WTC11 (cell line): Measurements from ENCODE around the gene FRMD6. TPM values are rescaled to one million over a fixed set of nuclear protein-coding genes. Genes with fewer than 3 reads are reported as not detected.

Source experiments
- ATAC-seq: fragments of 200-7000 bp; cut with Tn5 transposase; 2 replicates; pipeline ENCODE4 v1.10.0; 2021; ENCODE audit warnings: mild to moderate bottlenecking, moderate library complexity
- CTCF ChIA-PET: fragments of 300-600 bp; sonication (Branson Sonifier 250); formaldehyde crosslinking; loops from one replicate; lab custom pipeline; 2021; ENCODE audit warnings: antibody characterized with exemption; lab: Charles Lee
- POLR2A ChIA-PET: fragments of 350-600 bp; sonication (Branson Sonifier 250); formaldehyde crosslinking; loops from one replicate; lab custom pipeline; 2021; ENCODE audit warnings: antibody characterized with exemption; lab: Charles Lee
- DNase-seq: peaks from one replicate; pipeline ENCODE4 v3.0.0; 2021; ENCODE audit warnings: low spot score
- H3K27ac Mint-ChIP-seq: 2 replicates; pipeline ENCODE4 v1.8.0; 2021; ENCODE audit warnings: mixed read lengths
- H3K27me3 Mint-ChIP-seq: 2 replicates; pipeline ENCODE4 v1.8.0; 2021; ENCODE audit warnings: low read depth, mild to moderate bottlenecking, moderate library complexity, mixed read lengths
- H3K36me3 Mint-ChIP-seq: 2 replicates; pipeline ENCODE4 v1.8.0; 2021; ENCODE audit warnings: mixed read lengths
- H3K4me1 Mint-ChIP-seq: 2 replicates; pipeline ENCODE4 v1.8.0; 2022; ENCODE audit warnings: mixed read lengths
- H3K4me3 Mint-ChIP-seq: 2 replicates; pipeline ENCODE4 v1.8.0; 2021; ENCODE audit warnings: mild to moderate bottlenecking, moderate library complexity, mixed read lengths
- H3K9me3 Mint-ChIP-seq: 2 replicates; pipeline ENCODE4 v1.8.0; 2021; ENCODE audit warnings: mixed read lengths
- AFF4 ChIP-seq: sonication (generic); formaldehyde crosslinking; IDR thresholded peaks from 2 replicates; pipeline ENCODE4 v1.8.1; 2023; ENCODE audit warnings: mild to moderate bottlenecking, missing genetic modification reagents, borderline replicate concordance
- ATF1 ChIP-seq: sonication (generic); formaldehyde crosslinking; IDR thresholded peaks from 2 replicates; pipeline ENCODE4 v1.8.1; 2023; ENCODE audit warnings: mild to moderate bottlenecking, moderate library complexity, missing genetic modification reagents
- ATF3 ChIP-seq: sonication (generic); formaldehyde crosslinking; conservative IDR thresholded peaks from 2 replicates; pipeline ENCODE4 v1.8.1; 2022; ENCODE audit warnings: mild to moderate bottlenecking, missing genetic modification reagents
- CREB1 ChIP-seq: sonication (generic); formaldehyde crosslinking; IDR thresholded peaks from 2 replicates; pipeline ENCODE4 v1.8.0; 2023; ENCODE audit warnings: mild to moderate bottlenecking, missing genetic modification reagents
- ESRRA ChIP-seq: sonication (generic); formaldehyde crosslinking; IDR thresholded peaks from 2 replicates; pipeline ENCODE4 v1.8.1; 2022; ENCODE audit warnings: mild to moderate bottlenecking, missing genetic modification reagents, borderline replicate concordance
- MLX ChIP-seq: sonication (generic); formaldehyde crosslinking; IDR thresholded peaks from 2 replicates; pipeline ENCODE4 v1.8.1; 2023; ENCODE audit warnings: mild to moderate bottlenecking, missing genetic modification reagents, moderate library complexity
- NR1H2 ChIP-seq: sonication (generic); formaldehyde crosslinking; IDR thresholded peaks from 2 replicates; pipeline ENCODE4 v1.9.0; 2021; ENCODE audit warnings: mild to moderate bottlenecking, moderate library complexity, missing genetic modification reagents
- RELA ChIP-seq: sonication (generic); formaldehyde crosslinking; IDR thresholded peaks from 2 replicates; pipeline ENCODE4 v1.8.1; 2022; ENCODE audit warnings: missing genetic modification reagents, mild to moderate bottlenecking, borderline replicate concordance
- SP1 ChIP-seq: sonication (generic); formaldehyde crosslinking; conservative IDR thresholded peaks from 2 replicates; pipeline ENCODE4 v1.8.1; 2022; ENCODE audit warnings: missing genetic modification reagents
- TCF7 ChIP-seq: sonication (generic); formaldehyde crosslinking; IDR thresholded peaks from 2 replicates; pipeline ENCODE4 v1.8.0; 2022; ENCODE audit warnings: mild to moderate bottlenecking, low read depth, missing genetic modification reagents, moderate library complexity
- ZBTB21 ChIP-seq: sonication (generic); formaldehyde crosslinking; IDR thresholded peaks from 2 replicates; pipeline ENCODE4 v1.8.1; 2023; ENCODE audit warnings: mild to moderate bottlenecking, missing genetic modification reagents, borderline replicate concordance
- ZNF263 ChIP-seq: sonication (generic); formaldehyde crosslinking; IDR thresholded peaks from 2 replicates; pipeline ENCODE4 v1.8.1; 2022; ENCODE audit warnings: low read depth, mild to moderate bottlenecking, moderate library complexity, missing genetic modification reagents
- ZNF317 ChIP-seq: sonication (generic); formaldehyde crosslinking; IDR thresholded peaks from 2 replicates; pipeline ENCODE4 v1.8.1; 2023; ENCODE audit warnings: low read depth, mild to moderate bottlenecking, moderate library complexity, missing genetic modification reagents, borderline replicate concordance
- total RNA-seq: library from RNA; stranded (reverse); gene quantifications from 3 replicates; pipeline ENCODE4 v1.2.3, GENCODE V29; 2021
- TF ChIP-seq, protein P1 (sequence below): sonication (generic); formaldehyde crosslinking; IDR thresholded peaks from 2 replicates; pipeline ENCODE4 v1.8.0; 2022; ENCODE audit warnings: mild to moderate bottlenecking, missing genetic modification reagents
- TF ChIP-seq, protein P2 (sequence below): sonication (generic); formaldehyde crosslinking; IDR thresholded peaks from 2 replicates; pipeline ENCODE4 v1.8.1; 2023; ENCODE audit warnings: mild to moderate bottlenecking, missing genetic modification reagents, moderate library complexity
- TF ChIP-seq, protein P3 (sequence below): sonication (generic); formaldehyde crosslinking; IDR thresholded peaks from 2 replicates; pipeline ENCODE4 v1.8.0; 2023; ENCODE audit warnings: missing genetic modification reagents, mild to moderate bottlenecking, borderline replicate concordance

FRMD6 gene
- total RNA-seq, 1 experiment from 2014 or later, result 21.8 TPM

DNA sequence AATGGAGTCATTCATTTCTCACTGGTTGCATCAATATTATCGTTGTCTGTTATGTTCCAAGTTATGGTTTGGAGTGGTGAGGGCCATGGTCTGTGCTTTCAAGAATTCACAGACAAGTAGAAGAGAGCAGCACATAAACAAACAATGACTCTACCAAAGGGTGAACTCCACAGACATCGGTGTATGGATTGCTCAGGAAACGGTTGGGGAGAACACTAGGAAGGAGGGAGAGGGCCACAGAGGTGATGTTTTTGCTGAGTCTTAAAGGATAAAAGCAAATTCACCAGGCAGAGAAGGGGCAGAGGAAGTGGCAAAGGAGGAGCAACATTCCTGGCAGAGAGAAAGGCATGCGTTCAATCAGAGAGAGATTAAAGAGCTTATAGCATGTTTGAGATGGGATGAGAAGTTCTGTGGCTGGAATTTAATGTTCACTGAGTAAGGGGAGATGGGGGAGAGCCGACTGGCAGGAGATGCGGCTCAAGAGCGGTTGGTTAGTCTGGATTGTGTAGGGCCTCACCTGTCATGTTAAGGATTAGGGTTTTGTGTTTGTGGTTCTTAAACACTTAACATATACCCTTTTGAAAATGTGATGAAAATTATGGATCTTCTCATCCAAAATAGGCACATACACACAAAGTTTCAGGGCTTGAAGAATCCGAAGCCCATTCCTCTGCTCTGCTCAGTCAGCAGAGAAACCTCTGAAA is 42.3 kb upstream of the FRMD6 start:
- ATAC-seq (no peak), DNase-seq (no peak)
- ChIA-PET POLR2A (interaction anchor here (0.6 kb wide), 1 partner anchor 103 kb away, joined by 6 read pairs; no protein-coding TSS in a partner anchor), CTCF (interaction anchor here (0.9 kb wide), 1 partner anchor 167 kb away, joined by 4 read pairs; no protein-coding TSS in a partner anchor)
- Mint-ChIP-seq H3K4me3 (no peak overlapping the region), H3K27me3 (no peaks in the 10 kb centered on the region), H3K36me3 (no peaks in the 10 kb centered on the region), H3K9me3 (no peaks in the 10 kb centered on the region), H3K4me1 (peaks cover 28% of the 10 kb centered on the region), H3K27ac (no peak overlapping the region)
- TF ChIP-seq ZNF263 (CRISPR knock-in tag) (no peak), ATF1 (CRISPR knock-in tag) (no peak), MLX (CRISPR knock-in tag) (no peak), ZBTB21 (CRISPR knock-in tag) (no peak), NR1H2 (CRISPR knock-in tag) (no peak), RELA (CRISPR knock-in tag) (no peak), AFF4 (CRISPR knock-in tag) (no peak), ATF3 (CRISPR knock-in tag) (no peak), TCF7 (CRISPR knock-in tag) (no peak)
- TF ChIP-seq, protein P1, sequence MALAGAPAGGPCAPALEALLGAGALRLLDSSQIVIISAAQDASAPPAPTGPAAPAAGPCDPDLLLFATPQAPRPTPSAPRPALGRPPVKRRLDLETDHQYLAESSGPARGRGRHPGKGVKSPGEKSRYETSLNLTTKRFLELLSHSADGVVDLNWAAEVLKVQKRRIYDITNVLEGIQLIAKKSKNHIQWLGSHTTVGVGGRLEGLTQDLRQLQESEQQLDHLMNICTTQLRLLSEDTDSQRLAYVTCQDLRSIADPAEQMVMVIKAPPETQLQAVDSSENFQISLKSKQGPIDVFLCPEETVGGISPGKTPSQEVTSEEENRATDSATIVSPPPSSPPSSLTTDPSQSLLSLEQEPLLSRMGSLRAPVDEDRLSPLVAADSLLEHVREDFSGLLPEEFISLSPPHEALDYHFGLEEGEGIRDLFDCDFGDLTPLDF (CRISPR knock-in tag), result no peak
- TF ChIP-seq, protein P2, sequence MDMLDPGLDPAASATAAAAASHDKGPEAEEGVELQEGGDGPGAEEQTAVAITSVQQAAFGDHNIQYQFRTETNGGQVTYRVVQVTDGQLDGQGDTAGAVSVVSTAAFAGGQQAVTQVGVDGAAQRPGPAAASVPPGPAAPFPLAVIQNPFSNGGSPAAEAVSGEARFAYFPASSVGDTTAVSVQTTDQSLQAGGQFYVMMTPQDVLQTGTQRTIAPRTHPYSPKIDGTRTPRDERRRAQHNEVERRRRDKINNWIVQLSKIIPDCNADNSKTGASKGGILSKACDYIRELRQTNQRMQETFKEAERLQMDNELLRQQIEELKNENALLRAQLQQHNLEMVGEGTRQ, result no peak

DNA sequence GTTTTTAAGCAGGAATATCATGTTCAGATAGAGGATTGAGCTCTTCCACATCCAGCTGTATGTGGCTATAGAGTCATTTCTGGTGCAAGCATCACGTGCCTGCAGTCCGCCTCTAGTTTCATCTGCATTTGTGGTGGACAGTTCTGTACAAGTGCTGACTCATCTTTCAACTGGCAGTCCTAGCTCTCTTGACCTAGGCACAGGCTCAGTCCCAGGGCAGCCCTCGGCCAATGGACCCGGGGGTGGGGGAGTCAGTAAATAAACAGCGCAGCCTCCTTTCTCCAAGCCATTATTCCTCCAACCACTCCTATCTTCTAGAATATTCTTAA is 41.8 kb upstream of the FRMD6 start:
- peaks cover 25% of the 10 kb centered on the region for H3K4me1 Mint-ChIP-seq
- H3K27me3 Mint-ChIP-seq, result no peaks in the 10 kb centered on the region
- ATAC-seq (no peak), DNase-seq (no peak)
- TF ChIP-seq ESRRA (CRISPR knock-in tag) (no peak), CREB1 (CRISPR knock-in tag) (no peak), SP1 (CRISPR knock-in tag) (no peak), ZNF317 (no peak)
- TF ChIP-seq, protein P3, sequence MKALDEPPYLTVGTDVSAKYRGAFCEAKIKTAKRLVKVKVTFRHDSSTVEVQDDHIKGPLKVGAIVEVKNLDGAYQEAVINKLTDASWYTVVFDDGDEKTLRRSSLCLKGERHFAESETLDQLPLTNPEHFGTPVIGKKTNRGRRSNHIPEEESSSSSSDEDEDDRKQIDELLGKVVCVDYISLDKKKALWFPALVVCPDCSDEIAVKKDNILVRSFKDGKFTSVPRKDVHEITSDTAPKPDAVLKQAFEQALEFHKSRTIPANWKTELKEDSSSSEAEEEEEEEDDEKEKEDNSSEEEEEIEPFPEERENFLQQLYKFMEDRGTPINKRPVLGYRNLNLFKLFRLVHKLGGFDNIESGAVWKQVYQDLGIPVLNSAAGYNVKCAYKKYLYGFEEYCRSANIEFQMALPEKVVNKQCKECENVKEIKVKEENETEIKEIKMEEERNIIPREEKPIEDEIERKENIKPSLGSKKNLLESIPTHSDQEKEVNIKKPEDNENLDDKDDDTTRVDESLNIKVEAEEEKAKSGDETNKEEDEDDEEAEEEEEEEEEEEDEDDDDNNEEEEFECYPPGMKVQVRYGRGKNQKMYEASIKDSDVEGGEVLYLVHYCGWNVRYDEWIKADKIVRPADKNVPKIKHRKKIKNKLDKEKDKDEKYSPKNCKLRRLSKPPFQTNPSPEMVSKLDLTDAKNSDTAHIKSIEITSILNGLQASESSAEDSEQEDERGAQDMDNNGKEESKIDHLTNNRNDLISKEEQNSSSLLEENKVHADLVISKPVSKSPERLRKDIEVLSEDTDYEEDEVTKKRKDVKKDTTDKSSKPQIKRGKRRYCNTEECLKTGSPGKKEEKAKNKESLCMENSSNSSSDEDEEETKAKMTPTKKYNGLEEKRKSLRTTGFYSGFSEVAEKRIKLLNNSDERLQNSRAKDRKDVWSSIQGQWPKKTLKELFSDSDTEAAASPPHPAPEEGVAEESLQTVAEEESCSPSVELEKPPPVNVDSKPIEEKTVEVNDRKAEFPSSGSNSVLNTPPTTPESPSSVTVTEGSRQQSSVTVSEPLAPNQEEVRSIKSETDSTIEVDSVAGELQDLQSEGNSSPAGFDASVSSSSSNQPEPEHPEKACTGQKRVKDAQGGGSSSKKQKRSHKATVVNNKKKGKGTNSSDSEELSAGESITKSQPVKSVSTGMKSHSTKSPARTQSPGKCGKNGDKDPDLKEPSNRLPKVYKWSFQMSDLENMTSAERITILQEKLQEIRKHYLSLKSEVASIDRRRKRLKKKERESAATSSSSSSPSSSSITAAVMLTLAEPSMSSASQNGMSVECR (CRISPR knock-in tag), result no peak
- H3K27ac Mint-ChIP-seq, result no peak overlapping the region
- POLR2A ChIA-PET, result interaction anchor here (0.6 kb wide), 1 partner anchor 103 kb away, joined by 6 read pairs; no protein-coding TSS in a partner anchor
- H3K9me3 Mint-ChIP-seq, result no peaks in the 10 kb centered on the region
- no peak overlapping the region for H3K4me3 Mint-ChIP-seq
- CTCF ChIA-PET, result interaction anchor here (0.9 kb wide), 1 partner anchor 166 kb away, joined by 4 read pairs; no protein-coding TSS in a partner anchor
- no peaks in the 10 kb centered on the region for H3K36me3 Mint-ChIP-seq
